ENCODE data around the gene CRISP1. TPM values are rescaled to one million over a fixed set of nuclear protein-coding genes. Genes with fewer than 3 reads are reported as not detected.

The CRISP1 gene
- total RNA-seq = not detected

- TF ChIP-seq, protein P1, sequence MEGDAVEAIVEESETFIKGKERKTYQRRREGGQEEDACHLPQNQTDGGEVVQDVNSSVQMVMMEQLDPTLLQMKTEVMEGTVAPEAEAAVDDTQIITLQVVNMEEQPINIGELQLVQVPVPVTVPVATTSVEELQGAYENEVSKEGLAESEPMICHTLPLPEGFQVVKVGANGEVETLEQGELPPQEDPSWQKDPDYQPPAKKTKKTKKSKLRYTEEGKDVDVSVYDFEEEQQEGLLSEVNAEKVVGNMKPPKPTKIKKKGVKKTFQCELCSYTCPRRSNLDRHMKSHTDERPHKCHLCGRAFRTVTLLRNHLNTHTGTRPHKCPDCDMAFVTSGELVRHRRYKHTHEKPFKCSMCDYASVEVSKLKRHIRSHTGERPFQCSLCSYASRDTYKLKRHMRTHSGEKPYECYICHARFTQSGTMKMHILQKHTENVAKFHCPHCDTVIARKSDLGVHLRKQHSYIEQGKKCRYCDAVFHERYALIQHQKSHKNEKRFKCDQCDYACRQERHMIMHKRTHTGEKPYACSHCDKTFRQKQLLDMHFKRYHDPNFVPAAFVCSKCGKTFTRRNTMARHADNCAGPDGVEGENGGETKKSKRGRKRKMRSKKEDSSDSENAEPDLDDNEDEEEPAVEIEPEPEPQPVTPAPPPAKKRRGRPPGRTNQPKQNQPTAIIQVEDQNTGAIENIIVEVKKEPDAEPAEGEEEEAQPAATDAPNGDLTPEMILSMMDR (IDR thresholded peaks at IDR 0.05) = no peak
- Histone ChIP-seq H3K27me3 (no peaks in the 10 kb centered on the region), H3K4me1 (no peaks in the 10 kb centered on the region), H3K9me3 (no peaks in the 10 kb centered on the region), H3K27ac (no peak within 1 kb of the TSS), H3K36me3 (no peaks in the 10 kb centered on the region), H3K4me3 (no peak within 1 kb of the TSS)
- no peak for DNase-seq (ENCODE audit: low spot score)
Measured at GRCh38 chr6:49866485-49866943, at the start of gene CRISP1. CRISP1 (minus strand) TSS chr6:49866535; CDS start chr6:49857400, 9,135 bp downstream.

DNA sequence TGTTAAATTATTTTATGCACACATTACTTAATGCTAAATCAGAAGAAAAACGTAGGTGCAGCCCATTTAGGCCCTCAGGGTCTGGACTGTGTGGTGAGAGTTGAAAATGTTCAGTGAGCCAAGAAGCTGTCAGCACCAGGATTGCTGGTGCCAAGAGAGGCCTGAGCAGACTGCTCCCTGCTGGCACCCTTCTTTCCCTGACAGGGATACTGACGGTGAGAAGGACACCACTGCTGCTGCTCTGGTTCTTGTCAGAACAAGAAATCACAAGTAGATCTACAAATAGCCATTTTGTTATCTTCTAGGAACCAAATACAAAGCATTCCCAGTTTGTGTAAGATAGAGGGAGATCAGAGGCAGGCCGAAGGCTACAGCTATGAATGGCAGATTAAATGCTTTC lies 48.7 kb upstream of the CRISP1 start:
- no peaks in the 10 kb centered on the region for H3K36me3 ChIP-seq
- no peaks in the 10 kb centered on the region for H3K9me3 ChIP-seq

GRCh38 chr6:49913636-49914375 lies 47.5 kb upstream of the CRISP1 start:
- Histone ChIP-seq H3K36me3 (no peaks in the 10 kb centered on the region), H3K9me3 (no peaks in the 10 kb centered on the region), H3K4me3 (no peak overlapping the region), H3K27ac (no peak overlapping the region), H3K27me3 (no peaks in the 10 kb centered on the region), H3K4me1 (peaks cover 0 to 10% of the 10 kb centered on the region in 2 donors)
- TF ChIP-seq, protein P1 (IDR thresholded peaks at IDR 0.05) = no peak
- DNase-seq (ENCODE audit: low spot score) = no peak

More for the DNA sequence above, 48.7 kb upstream of the CRISP1 start:
- TF ChIP-seq, protein P1 (IDR thresholded peaks at IDR 0.05) = no peak
- no peak overlapping the region for H3K27ac ChIP-seq
- H3K4me3 ChIP-seq = no peak overlapping the region
- peaks cover 0 to 10% of the 10 kb centered on the region in 2 donors for H3K4me1 ChIP-seq
- DNase-seq (ENCODE audit: low spot score) = no peak
- H3K27me3 ChIP-seq = no peaks in the 10 kb centered on the region

- TF ChIP-seq, protein P1 (IDR thresholded peaks at IDR 0.05) = no peak
- DNase-seq (ENCODE audit: low spot score) = no peak
- Histone ChIP-seq H3K9me3 (no peaks in the 10 kb centered on the region), H3K36me3 (no peaks in the 10 kb centered on the region), H3K27ac (no peak overlapping the region), H3K4me1 (peaks cover 0 to 10% of the 10 kb centered on the region in 2 donors), H3K4me3 (no peak overlapping the region), H3K27me3 (no peaks in the 10 kb centered on the region)
Measured at GRCh38 chr6:49912196-49912595, 45.9 kb upstream of the CRISP1 start.

- H3K27ac ChIP-seq = no peak overlapping the region
- no peak for DNase-seq (ENCODE audit: low spot score)
- no peak overlapping the region for H3K4me3 ChIP-seq
- no peaks in the 10 kb centered on the region for H3K27me3 ChIP-seq
- no peaks in the 10 kb centered on the region for H3K36me3 ChIP-seq
- TF ChIP-seq, protein P1 (IDR thresholded peaks at IDR 0.05) = no peak
- H3K4me1 ChIP-seq = peaks cover 0 to 10% of the 10 kb centered on the region in 2 donors
- H3K9me3 ChIP-seq = no peaks in the 10 kb centered on the region
Measured at GRCh38 chr6:49911252-49911651, 44.9 kb upstream of the CRISP1 start.
